HFFc6 (cell line): ENCODE measurements around the gene DCUN1D2. TPM values are rescaled to one million over a fixed set of nuclear protein-coding genes. Genes with fewer than 3 reads are reported as not detected.

ENCODE experiments used
- DNase-seq: peaks from one replicate; pipeline ENCODE4 v3.0.0-alpha.2; 2018
- H3K27ac Mint-ChIP-seq: 2 replicates; pipeline ENCODE4 v1.8.0; 2020; ENCODE audit warnings: mild to moderate bottlenecking, mixed read lengths
- H3K27me3 Mint-ChIP-seq: 2 replicates; pipeline ENCODE4 v1.8.0; 2021; ENCODE audit warnings: mild to moderate bottlenecking, moderate library complexity, mixed read lengths; ENCODE audit not compliant: insufficient read depth
- H3K36me3 Mint-ChIP-seq: 2 replicates; pipeline ENCODE4 v1.8.0; 2021; ENCODE audit warnings: low read depth, mixed read lengths
- H3K4me1 Mint-ChIP-seq: 2 replicates; pipeline ENCODE4 v1.8.0; 2020; ENCODE audit warnings: low read depth, mixed read lengths
- H3K4me3 Mint-ChIP-seq: 2 replicates; pipeline ENCODE4 v1.8.0; 2020; ENCODE audit warnings: mild to moderate bottlenecking, moderate library complexity, mixed read lengths
- H3K9me3 Mint-ChIP-seq: 2 replicates; pipeline ENCODE4 v1.8.0; 2020; ENCODE audit warnings: mild to moderate bottlenecking, mixed read lengths
- total RNA-seq, 6 experiments: library from RNA; stranded (reverse); fragmentation: NEBNext Ultra II Directional; extraction: Animal tissue kit (Norgen Biotek cat#: 25700); gene quantifications; 2 replicates in 1 of 6; 3 replicates in 5 of 6; pipeline ENCODE4 v1.2.3, GENCODE V29; 2021
- TF ChIP-seq, protein P1 (sequence below): fragments of 200-600 bp; sonication (generic); IDR thresholded peaks from 2 replicates; pipeline ENCODE4 v1.5.0; 2021; ENCODE audit warnings: antibody characterized with exemption, mild to moderate bottlenecking

DCUN1D2 gene
- total RNA-seq, 6 experiments from 2014 or later = 7.6 to 9.3 (median 9.0) TPM

DNA sequence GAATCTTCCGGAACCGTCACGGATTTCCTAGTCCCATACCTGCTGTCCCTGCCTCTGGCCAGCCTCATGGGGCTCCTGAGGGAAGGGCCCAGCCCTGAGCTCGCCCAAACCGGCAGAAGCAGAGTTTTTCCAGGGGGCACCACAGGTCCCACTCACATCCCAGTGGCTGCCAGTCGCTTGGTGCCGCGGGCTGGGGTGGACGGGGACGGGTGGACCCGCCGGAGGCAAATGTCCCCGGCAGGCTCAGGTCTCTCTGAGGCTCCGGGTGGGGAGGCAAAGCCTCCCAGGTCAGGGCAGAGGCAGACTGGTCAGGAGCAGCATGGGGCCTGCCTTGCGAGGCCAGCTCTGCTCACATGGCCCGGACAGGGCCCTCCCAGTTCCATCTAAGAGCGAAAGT is 62.0 kb downstream of the DCUN1D2 start:
- H3K36me3 Mint-ChIP-seq = no peaks in the 10 kb centered on the region
- H3K4me3 Mint-ChIP-seq = no peak overlapping the region
- TF ChIP-seq, protein P1, sequence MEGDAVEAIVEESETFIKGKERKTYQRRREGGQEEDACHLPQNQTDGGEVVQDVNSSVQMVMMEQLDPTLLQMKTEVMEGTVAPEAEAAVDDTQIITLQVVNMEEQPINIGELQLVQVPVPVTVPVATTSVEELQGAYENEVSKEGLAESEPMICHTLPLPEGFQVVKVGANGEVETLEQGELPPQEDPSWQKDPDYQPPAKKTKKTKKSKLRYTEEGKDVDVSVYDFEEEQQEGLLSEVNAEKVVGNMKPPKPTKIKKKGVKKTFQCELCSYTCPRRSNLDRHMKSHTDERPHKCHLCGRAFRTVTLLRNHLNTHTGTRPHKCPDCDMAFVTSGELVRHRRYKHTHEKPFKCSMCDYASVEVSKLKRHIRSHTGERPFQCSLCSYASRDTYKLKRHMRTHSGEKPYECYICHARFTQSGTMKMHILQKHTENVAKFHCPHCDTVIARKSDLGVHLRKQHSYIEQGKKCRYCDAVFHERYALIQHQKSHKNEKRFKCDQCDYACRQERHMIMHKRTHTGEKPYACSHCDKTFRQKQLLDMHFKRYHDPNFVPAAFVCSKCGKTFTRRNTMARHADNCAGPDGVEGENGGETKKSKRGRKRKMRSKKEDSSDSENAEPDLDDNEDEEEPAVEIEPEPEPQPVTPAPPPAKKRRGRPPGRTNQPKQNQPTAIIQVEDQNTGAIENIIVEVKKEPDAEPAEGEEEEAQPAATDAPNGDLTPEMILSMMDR = no peak
- H3K9me3 Mint-ChIP-seq = no peaks in the 10 kb centered on the region
- peak overlapping the region; percentile 48; the same call in 1 of the 2 replicates for H3K27ac Mint-ChIP-seq
- H3K4me1 Mint-ChIP-seq = peaks cover 7% of the 10 kb centered on the region; the same call in 1 of the 2 replicates
- DNase-seq = no peak
- H3K27me3 Mint-ChIP-seq = peaks cover 1% of the 10 kb centered on the region; the same call in 1 of the 2 replicates

- peaks cover 7% of the 10 kb centered on the region; the same call in 1 of the 2 replicates for H3K4me1 Mint-ChIP-seq
- H3K4me3 Mint-ChIP-seq = no peak overlapping the region
- peaks cover 1% of the 10 kb centered on the region; the same call in 1 of the 2 replicates for H3K27me3 Mint-ChIP-seq
- peak; percentile 15 for DNase-seq
- peak overlapping the region; percentile 48; the same call in 1 of the 2 replicates for H3K27ac Mint-ChIP-seq
- no peaks in the 10 kb centered on the region for H3K36me3 Mint-ChIP-seq
- TF ChIP-seq, protein P1 = no peak
- no peaks in the 10 kb centered on the region for H3K9me3 Mint-ChIP-seq
Measured at GRCh38 chr13:113427562-113428468, 62.7 kb downstream of the DCUN1D2 start.

DNA sequence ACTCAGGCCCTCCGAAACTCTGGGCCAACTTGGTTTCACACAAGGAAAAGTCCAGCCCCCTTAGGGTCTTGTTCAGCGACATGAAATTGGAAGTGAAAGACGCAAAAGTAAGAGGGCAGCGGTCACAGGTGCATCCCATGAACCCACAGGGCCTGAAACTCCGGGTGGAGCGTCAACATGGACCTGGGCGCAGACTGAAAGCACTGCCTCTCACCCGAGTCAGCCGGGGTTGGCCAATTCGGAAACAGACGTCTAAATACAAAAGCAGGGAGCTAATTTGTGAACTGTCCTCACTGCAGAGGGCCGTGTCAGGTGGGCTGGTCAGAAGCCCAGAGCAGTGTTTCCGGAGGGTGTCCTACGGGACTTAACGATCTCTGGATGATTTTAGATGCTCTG is 63.9 kb downstream of the DCUN1D2 start:
- no peaks in the 10 kb centered on the region for H3K36me3 Mint-ChIP-seq
- H3K27ac Mint-ChIP-seq = no peak overlapping the region
- no peak overlapping the region for H3K4me3 Mint-ChIP-seq
- H3K9me3 Mint-ChIP-seq = no peaks in the 10 kb centered on the region
- TF ChIP-seq, protein P1 = no peak
- H3K4me1 Mint-ChIP-seq = peaks cover 11% of the 10 kb centered on the region; the same call in 1 of the 2 replicates
- no peak for DNase-seq
- peaks cover 1% of the 10 kb centered on the region; the same call in 1 of the 2 replicates for H3K27me3 Mint-ChIP-seq

DNA sequence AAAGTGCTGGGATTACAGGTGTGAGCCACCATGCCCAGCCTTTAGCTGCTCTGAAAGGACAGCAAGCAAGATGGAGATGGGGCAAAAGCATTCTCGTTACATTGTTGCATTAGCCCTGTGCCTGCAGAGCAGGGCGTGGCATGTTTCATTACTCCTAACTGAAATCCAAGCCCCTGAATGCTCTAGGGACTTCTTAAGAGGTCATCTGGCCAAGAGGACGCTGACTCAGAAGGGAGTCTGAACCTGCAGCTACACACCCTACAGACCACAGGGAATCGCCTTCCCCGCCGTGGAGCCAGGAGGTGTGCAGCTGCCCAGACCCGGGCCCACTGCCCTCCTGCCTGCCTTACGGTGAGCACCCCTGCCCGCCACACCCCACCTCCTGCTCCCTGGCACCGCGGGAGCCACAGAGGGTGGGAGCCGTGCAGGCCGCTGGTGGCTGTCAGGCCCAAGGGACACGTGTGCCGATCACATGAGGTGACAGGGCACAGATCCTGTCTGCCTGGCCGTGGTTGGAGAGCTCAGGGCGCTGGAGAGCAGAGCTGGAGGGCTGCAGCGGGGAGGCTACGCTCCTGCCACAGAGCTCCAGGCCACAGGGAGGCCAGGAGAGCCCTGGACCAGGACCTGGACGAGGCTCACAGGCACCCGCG is 64.4 kb downstream of the DCUN1D2 start:
- TF ChIP-seq, protein P1 = no peak
- Mint-ChIP-seq H3K4me3 (no peak overlapping the region), H3K9me3 (no peaks in the 10 kb centered on the region), H3K27me3 (peaks cover 1% of the 10 kb centered on the region; the same call in 1 of the 2 replicates), H3K27ac (no peak overlapping the region), H3K36me3 (no peaks in the 10 kb centered on the region), H3K4me1 (peaks cover 12% of the 10 kb centered on the region; the same call in 1 of the 2 replicates)
- no peak for DNase-seq

DNA sequence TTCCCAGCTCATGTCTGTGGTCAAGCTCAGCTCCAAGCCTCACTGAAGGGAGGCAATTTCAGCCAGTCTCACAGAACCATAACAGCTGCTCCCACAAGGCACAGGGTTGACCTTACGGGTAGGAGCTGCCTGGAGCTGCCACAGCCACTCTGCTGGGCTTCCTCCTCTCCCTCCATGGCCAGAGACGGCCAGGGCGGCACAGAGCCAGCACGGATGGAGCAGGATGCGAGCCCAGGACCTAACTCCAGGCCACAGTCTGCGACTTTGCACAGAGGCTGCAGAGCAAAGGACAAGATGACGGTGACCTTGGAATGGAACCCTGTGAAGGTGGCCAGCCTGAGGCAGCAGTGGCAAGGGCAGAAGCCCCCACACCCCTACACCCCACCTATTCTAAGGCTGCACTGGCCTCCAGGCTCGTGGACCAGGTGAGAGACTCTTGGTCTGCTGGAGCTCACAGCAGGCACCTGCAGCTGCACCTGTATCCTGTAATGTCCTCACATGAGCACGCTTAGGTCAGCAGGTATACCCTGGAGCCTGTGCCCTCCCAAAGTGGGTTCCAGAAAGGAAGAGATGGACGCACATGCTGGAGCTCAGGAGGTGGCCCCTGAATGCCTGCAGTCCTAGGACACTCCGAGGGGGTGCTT is 66.9 kb downstream of the DCUN1D2 start:
- no peaks in the 10 kb centered on the region for H3K9me3 Mint-ChIP-seq
- peaks cover 1% of the 10 kb centered on the region; the same call in 1 of the 2 replicates for H3K27me3 Mint-ChIP-seq
- H3K27ac Mint-ChIP-seq = no peak overlapping the region
- peaks cover 12% of the 10 kb centered on the region; the same call in 1 of the 2 replicates for H3K36me3 Mint-ChIP-seq
- peaks cover 12% of the 10 kb centered on the region; the same call in 1 of the 2 replicates for H3K4me1 Mint-ChIP-seq
- H3K4me3 Mint-ChIP-seq = no peak overlapping the region
- TF ChIP-seq, protein P1 = no peak
- DNase-seq = no peak
